KMS-11 (cell line): ENCODE results near the gene LRFN3.

Source experiments
- H2AFZ ChIP-seq: fragments of 200-600 bp; sonication (generic); 2 replicates; pipeline ENCODE4 v1.6.1; 2016; ENCODE audit warnings: antibody characterized with exemption, mixed run types, low read depth
- H3K27ac ChIP-seq: fragments of 200-600 bp; sonication (generic); 2 replicates; pipeline ENCODE4 v1.6.1; 2016; ENCODE audit warnings: mild to moderate bottlenecking, mixed run types
- H3K27me3 ChIP-seq: fragments of 200-600 bp; sonication (generic); 2 replicates; pipeline ENCODE4 v1.6.1; 2017; ENCODE audit warnings: mild to moderate bottlenecking, low read depth, mixed run types, moderate library complexity; ENCODE audit not compliant: insufficient read depth
- H3K36me3 ChIP-seq: fragments of 200-600 bp; sonication (generic); 2 replicates; pipeline ENCODE4 v1.6.1; 2017; ENCODE audit warnings: mild to moderate bottlenecking, mixed run types; ENCODE audit not compliant: insufficient read depth
- H3K4me1 ChIP-seq: fragments of 200-600 bp; sonication (generic); 2 replicates; pipeline ENCODE4 v1.6.1; 2016; ENCODE audit warnings: mild to moderate bottlenecking, low read depth, mixed run types; ENCODE audit not compliant: poor library complexity, severe bottlenecking
- H3K4me2 ChIP-seq: fragments of 200-600 bp; sonication (generic); 2 replicates; pipeline ENCODE4 v1.7.0; 2016; ENCODE audit warnings: mild to moderate bottlenecking, mixed run types
- H3K4me3 ChIP-seq: fragments of 200-600 bp; sonication (generic); IDR thresholded peaks from 2 replicates; pipeline ENCODE4 v1.6.1; 2017; ENCODE audit warnings: low read depth, low read length, mixed read lengths; ENCODE audit not compliant: insufficient read depth
- H3K79me2 ChIP-seq: fragments of 200-600 bp; sonication (generic); 2 replicates; pipeline ENCODE4 v1.6.1; 2016; ENCODE audit warnings: low read depth, mixed run types; ENCODE audit not compliant: insufficient read depth
- H3K9ac ChIP-seq: fragments of 200-600 bp; sonication (generic); 2 replicates; pipeline ENCODE4 v1.6.1; 2016; ENCODE audit warnings: mild to moderate bottlenecking, mixed run types
- H4K20me1 ChIP-seq: fragments of 200-600 bp; sonication (generic); 2 replicates; pipeline ENCODE4 v1.6.1; 2016; ENCODE audit warnings: mild to moderate bottlenecking, mixed run types; ENCODE audit not compliant: insufficient read depth
- TF ChIP-seq, protein P1 (sequence below): fragments of 200-600 bp; sonication (generic); conservative IDR thresholded peaks from 2 replicates; pipeline ENCODE4 v1.6.1; 2017; ENCODE audit warnings: low read depth, mild to moderate bottlenecking, antibody characterized with exemption, low read length, moderate library complexity, mixed read lengths

The LRFN3 gene

DNA sequence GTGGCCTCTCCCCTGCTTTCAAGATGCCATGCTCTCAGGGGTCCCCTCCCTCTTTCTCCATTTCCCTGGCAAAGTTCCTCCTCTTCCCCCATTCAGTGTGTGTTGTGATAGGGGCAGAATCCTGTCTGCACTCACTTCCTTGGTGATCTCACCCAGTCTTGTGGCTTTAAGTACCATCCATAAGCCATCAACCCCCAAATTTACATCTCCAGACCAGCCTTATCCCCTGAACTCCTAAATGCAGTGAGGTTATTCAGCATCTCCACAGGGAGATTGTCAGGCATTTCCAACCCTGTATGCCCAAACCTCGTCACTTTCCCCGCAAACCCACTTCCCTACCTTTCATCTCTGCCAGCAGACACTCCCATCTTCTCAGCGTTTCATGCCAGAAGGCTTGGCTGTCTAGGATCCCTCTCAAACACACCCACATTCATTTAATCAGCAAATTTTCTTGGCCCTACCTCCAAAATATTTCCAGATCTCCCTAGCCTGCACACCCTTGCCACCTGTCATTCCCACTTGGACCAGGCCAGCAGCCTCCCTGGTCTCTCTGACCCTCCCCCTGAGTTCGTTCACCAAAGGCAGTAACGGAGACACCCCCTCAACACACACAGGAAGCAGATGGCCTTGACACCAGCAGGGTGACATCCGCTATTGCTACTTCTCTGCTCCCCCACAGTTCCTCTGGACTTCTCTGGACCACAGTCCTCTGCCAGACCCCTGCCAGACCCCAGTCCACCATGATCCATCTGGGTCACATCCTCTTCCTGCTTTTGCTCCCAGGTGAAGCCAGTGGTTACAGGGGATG is 34.1 kb upstream of the LRFN3 start, which contains the start of gene HCST:
Gene HCST (plus strand): TSS at position 676 of the 808 bp plus-strand sequence. CDS start 65 bp downstream, at position 741.
- Histone ChIP-seq H3K27me3 (no peaks in the 10 kb centered on the region), H3K36me3 (no peaks in the 10 kb centered on the region), H3K27ac (0 out of 2 replicates have a peak within 1 kb of the TSS, but pooled peaks have one; percentile 8), H3K79me2 (0 out of 2 replicates have a peak, but pooled peaks cover 11% of the 10 kb centered on the region), H3K4me3 (peak within 1 kb of the TSS; percentile 27), H4K20me1 (no peaks in the 10 kb centered on the region), H3K4me2 (peak within 1 kb of the TSS; percentile 98), H2AFZ (peak within 1 kb of the TSS; percentile 87), H3K9ac (peak within 1 kb of the TSS; percentile 52; the same call in 1 of the 2 replicates), H3K4me1 (peaks cover 18% of the 10 kb centered on the region)
- TF ChIP-seq, protein P1, sequence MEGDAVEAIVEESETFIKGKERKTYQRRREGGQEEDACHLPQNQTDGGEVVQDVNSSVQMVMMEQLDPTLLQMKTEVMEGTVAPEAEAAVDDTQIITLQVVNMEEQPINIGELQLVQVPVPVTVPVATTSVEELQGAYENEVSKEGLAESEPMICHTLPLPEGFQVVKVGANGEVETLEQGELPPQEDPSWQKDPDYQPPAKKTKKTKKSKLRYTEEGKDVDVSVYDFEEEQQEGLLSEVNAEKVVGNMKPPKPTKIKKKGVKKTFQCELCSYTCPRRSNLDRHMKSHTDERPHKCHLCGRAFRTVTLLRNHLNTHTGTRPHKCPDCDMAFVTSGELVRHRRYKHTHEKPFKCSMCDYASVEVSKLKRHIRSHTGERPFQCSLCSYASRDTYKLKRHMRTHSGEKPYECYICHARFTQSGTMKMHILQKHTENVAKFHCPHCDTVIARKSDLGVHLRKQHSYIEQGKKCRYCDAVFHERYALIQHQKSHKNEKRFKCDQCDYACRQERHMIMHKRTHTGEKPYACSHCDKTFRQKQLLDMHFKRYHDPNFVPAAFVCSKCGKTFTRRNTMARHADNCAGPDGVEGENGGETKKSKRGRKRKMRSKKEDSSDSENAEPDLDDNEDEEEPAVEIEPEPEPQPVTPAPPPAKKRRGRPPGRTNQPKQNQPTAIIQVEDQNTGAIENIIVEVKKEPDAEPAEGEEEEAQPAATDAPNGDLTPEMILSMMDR = no peak

GRCh38 chr19:35902870-35903475 is 33.2 kb upstream of the LRFN3 start:
- H3K27ac ChIP-seq = 0 out of 2 replicates have a peak overlapping the region, but pooled peaks have one; percentile 8

GRCh38 chr19:35903550-35904179 is 32.5 kb upstream of the LRFN3 start:
- Histone ChIP-seq H4K20me1 (no peaks in the 10 kb centered on the region), H3K9ac (peak overlapping the region; percentile 52; the same call in 1 of the 2 replicates), H3K4me1 (peaks cover 18% of the 10 kb centered on the region), H3K27me3 (no peaks in the 10 kb centered on the region), H2AFZ (peak overlapping the region; percentile 87), H3K27ac (0 out of 2 replicates have a peak overlapping the region, but pooled peaks have one; percentile 8), H3K79me2 (0 out of 2 replicates have a peak, but pooled peaks cover 9% of the 10 kb centered on the region), H3K4me3 (peak overlapping the region; percentile 27), H3K36me3 (no peaks in the 10 kb centered on the region), H3K4me2 (peak overlapping the region; percentile 98)
- TF ChIP-seq, protein P1 = no peak

More at GRCh38 chr19:35902870-35903475, 33.2 kb upstream of the LRFN3 start:
- TF ChIP-seq, protein P1 = no peak
- Histone ChIP-seq H4K20me1 (no peaks in the 10 kb centered on the region), H2AFZ (peak overlapping the region; percentile 87), H3K4me1 (peaks cover 18% of the 10 kb centered on the region), H3K4me2 (peak overlapping the region; percentile 98), H3K79me2 (0 out of 2 replicates have a peak, but pooled peaks cover 11% of the 10 kb centered on the region), H3K4me3 (peak overlapping the region; percentile 27), H3K36me3 (no peaks in the 10 kb centered on the region), H3K27me3 (no peaks in the 10 kb centered on the region), H3K9ac (peak overlapping the region; percentile 52; the same call in 1 of the 2 replicates)
